Endothelial cell of umbilical vein (primary cell): ENCODE results near the gene MACF1. TPM values are rescaled to one million over a fixed set of nuclear protein-coding genes. Genes with fewer than 3 reads are reported as not detected.

Experiments
- BruUV-seq: library from RNA; stranded (reverse); fragments of 400-500 nt; replicated peaks from 2 replicates; lab custom pipeline; 2021; lab: Mats Ljungman, UMichigan
- CTCF ChIA-PET: fragments of 300-600, 350-600 bp; sonication (Branson Sonifier 250); formaldehyde crosslinking; loops from one replicate; lab custom pipeline; 2021; ENCODE audit warnings: antibody characterized with exemption, inconsistent platforms; lab: Charles Lee
- POLR2A ChIA-PET: fragments of 300-600, 350-600 bp; sonication (Branson Sonifier 250); formaldehyde crosslinking; loops from one replicate; lab custom pipeline; 2021; ENCODE audit warnings: antibody characterized with exemption, inconsistent platforms; lab: Charles Lee
- DNase-seq: peaks from one replicate; pipeline ENCODE4 v3.0.0-alpha.2; 2011; ENCODE audit warnings: low read depth, low spot score
- FAIRE-seq: peaks from 2 replicates; lab custom pipeline; 2011; peaks lifted over from hg19 to GRCh38; lab: Jason Lieb, UNC
- H2AFZ ChIP-seq: 2 replicates; pipeline ENCODE4 v1.6.0; 2012; ENCODE audit warnings: low read depth, low read length, control low read depth, inconsistent platforms
- H3K27ac ChIP-seq: 2 replicates; pipeline ENCODE4 v1.5.1; 2011; ENCODE audit warnings: low read depth, mild to moderate bottlenecking, control low read depth, low read length, moderate library complexity; ENCODE audit not compliant: insufficient read depth
- H3K27me3 ChIP-seq, 2 experiments: 2 replicates each; pipeline versions ENCODE4 v1.6.0 to v1.6.1; 2011; ENCODE audit warnings: low read length in 2 of 2, mixed read lengths in 1 of 2; ENCODE audit not compliant: control insufficient read depth in 2 of 2, insufficient read depth in 2 of 2
- H3K36me3 ChIP-seq, 2 experiments: 2 replicates in 1 of 2; 3 replicates in 1 of 2; pipeline ENCODE4 v1.5.1; 2011; ENCODE audit warnings: low read length in 2 of 2, mild to moderate bottlenecking in 1 of 2, moderate library complexity in 1 of 2; ENCODE audit not compliant: control insufficient read depth in 2 of 2, insufficient read depth in 2 of 2; ENCODE audit errors: extremely low read depth in 1 of 2
- H3K4me1 ChIP-seq: 3 replicates; pipeline ENCODE4 v1.5.1; 2011; ENCODE audit warnings: mild to moderate bottlenecking, low read length; ENCODE audit not compliant: control insufficient read depth, insufficient read depth; ENCODE audit errors: extremely low read depth
- H3K4me2 ChIP-seq: 2 replicates; pipeline ENCODE4 v1.6.1; 2011; ENCODE audit warnings: low read length, control low read depth, mixed read lengths; ENCODE audit not compliant: insufficient read depth
- H3K4me3 ChIP-seq, 3 experiments: fragments of 200-600 bp in 1 of 3; sonication (generic), shearing (Covaris generic) in 1 of 3; replicated peaks in 1 of 3; 2 replicates each; pipeline ENCODE4 v1.5.1; 2011 to 2016; ENCODE audit warnings: control low read depth in 3 of 3, low read length in 3 of 3, mild to moderate bottlenecking in 2 of 3, inconsistent platforms in 1 of 3, low read depth in 1 of 3, moderate library complexity in 1 of 3; ENCODE audit not compliant: insufficient read depth in 1 of 3
- H3K79me2 ChIP-seq: 2 replicates; pipeline ENCODE4 v1.6.0; 2012; ENCODE audit warnings: low read length, inconsistent platforms; ENCODE audit not compliant: control insufficient read depth, insufficient read depth
- H3K9ac ChIP-seq: replicated peaks from 2 replicates; pipeline ENCODE3; 2011; ENCODE audit warnings: low read length, control low read depth; ENCODE audit not compliant: insufficient read depth; ENCODE audit errors: extremely low read depth
- H3K9me1 ChIP-seq: replicated peaks from 3 replicates; pipeline ENCODE4 v1.6.0; 2011; ENCODE audit warnings: mild to moderate bottlenecking, low read length; ENCODE audit not compliant: control insufficient read depth, insufficient read depth; ENCODE audit errors: extremely low read depth
- H3K9me3 ChIP-seq: replicated peaks from 2 replicates; pipeline ENCODE4 v1.5.1; 2012; ENCODE audit warnings: low read length, inconsistent platforms; ENCODE audit not compliant: control insufficient read depth, insufficient read depth
- H4K20me1 ChIP-seq: replicated peaks from 2 replicates; pipeline ENCODE3; 2011; ENCODE audit warnings: mild to moderate bottlenecking, low read length; ENCODE audit not compliant: control insufficient read depth, insufficient read depth; ENCODE audit errors: extremely low read depth
- CTCF ChIP-seq, 2 donors: IDR thresholded peaks; 1 replicate in 1 of 2; 2 replicates in 1 of 2; pipeline ENCODE4 v1.5.1; 2011; ENCODE audit warnings: low read length in 2 of 2, mild to moderate bottlenecking in 2 of 2, moderate library complexity in 2 of 2, control low read depth in 1 of 2, inconsistent platforms in 1 of 2, low read depth in 1 of 2; ENCODE audit not compliant: insufficient read depth in 1 of 2; ENCODE audit errors: extremely low read depth in 1 of 2
- EZH2 ChIP-seq: IDR thresholded peaks from 2 replicates; pipeline ENCODE4 v1.6.1; 2012; ENCODE audit warnings: borderline replicate concordance, low read depth, mild to moderate bottlenecking, moderate library complexity, low read length, inconsistent platforms; ENCODE audit not compliant: severe bottlenecking
- FOS ChIP-seq: IDR thresholded peaks from 2 replicates; pipeline ENCODE4 v1.6.1; 2011; ENCODE audit warnings: mild to moderate bottlenecking, low read length, moderate library complexity, borderline replicate concordance; ENCODE audit not compliant: insufficient read depth
- GATA2 ChIP-seq: IDR thresholded peaks from 2 replicates; pipeline ENCODE4 v1.7.0; 2011; ENCODE audit warnings: low read depth, mild to moderate bottlenecking, moderate library complexity, mixed read lengths, low read length; ENCODE audit not compliant: insufficient read length, insufficient read depth
- JUN ChIP-seq: IDR thresholded peaks from 2 replicates; pipeline ENCODE4 v1.6.1; 2011; ENCODE audit warnings: borderline replicate concordance, low read depth; ENCODE audit not compliant: insufficient read length, insufficient read depth
- MAX ChIP-seq: IDR thresholded peaks from 2 replicates; pipeline ENCODE4 v1.6.1; 2011; ENCODE audit not compliant: insufficient read depth, insufficient read length
- MYC ChIP-seq: IDR thresholded peaks from one replicate; pipeline ENCODE4 v1.6.1; 2011; ENCODE audit warnings: mild to moderate bottlenecking, low read depth, low read length
- POLR2A ChIP-seq: IDR thresholded peaks from 2 replicates; pipeline ENCODE4 v1.6.1; 2012; ENCODE audit warnings: low read depth, mild to moderate bottlenecking, control low read depth, low read length
- POLR2AphosphoS5 ChIP-seq: IDR thresholded peaks from 2 replicates; pipeline ENCODE4 v1.6.1; 2012; ENCODE audit warnings: low read depth, mild to moderate bottlenecking, control low read depth, low read length, moderate library complexity; ENCODE audit not compliant: insufficient read depth
- dilution Hi-C: fragments of 300-500 bp; cut with MboI; formaldehyde crosslinking; loops from one replicate; pipeline ENCODE4 v1.15.0; 2019; ENCODE audit warnings: low sequenced_read_pairs; ENCODE audit not compliant: extremely low pct_ligation_motif_present
- intact Hi-C: fragments of 100-400 bp; cut with micrococcal nuclease; formaldehyde crosslinking; loops from one replicate; pipeline ENCODE4 v1.10.0; 2022
- polyA plus RNA-seq, 4 experiments: library from polyadenylated mRNA; depleted of rRNA in 3 of 4; stranded (reverse) in 3 of 4; unstranded in 1 of 4; fragments of >200 nt; gene quantifications; 2 replicates each; pipeline versions ENCODE4 v1.2.1 to v1.2.3, GENCODE V29; 2011 to 2012; ENCODE audit warnings: missing spikeins in 1 of 4
- total RNA-seq: library from RNA; stranded (reverse); gene quantifications from 2 replicates; pipeline ENCODE4 v1.2.3, GENCODE V29; 2021

MACF1 gene
- total and polyA plus RNA-seq, 2 donors (not counting 3 experiments of a cell fraction or from before 2014, with no cell fraction given): 122 to 587 TPM

DNA sequence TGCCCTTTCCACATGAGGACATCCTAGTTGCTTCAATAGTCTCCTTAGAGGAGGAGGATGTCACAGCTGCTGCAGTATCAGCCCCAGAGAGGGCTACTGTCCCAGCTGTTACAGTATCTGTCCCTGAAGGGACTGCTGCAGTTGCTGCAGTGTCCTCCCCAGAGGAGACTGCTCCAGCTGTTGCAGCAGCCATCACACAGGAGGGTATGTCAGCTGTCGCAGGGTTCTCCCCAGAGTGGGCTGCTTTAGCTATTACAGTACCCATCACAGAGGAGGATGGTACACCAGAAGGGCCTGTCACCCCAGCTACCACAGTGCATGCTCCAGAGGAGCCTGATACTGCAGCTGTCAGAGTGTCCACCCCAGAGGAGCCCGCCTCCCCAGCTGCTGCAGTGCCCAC is 208.4 kb downstream of the MACF1 start:
- Histone ChIP-seq H2AFZ (no peak overlapping the region), H3K9me1 (no peaks in the 10 kb centered on the region), H3K4me2 (peak overlapping the region; percentile 95), H3K27me3 (no peaks in the 10 kb centered on the region), H3K4me1 (peaks cover 63% of the 10 kb centered on the region), H4K20me1 (peaks cover 27% of the 10 kb centered on the region), H3K4me3 (peak overlapping the region in 1 of 3 experiments; percentile 97), H3K79me2 (peaks cover 82% of the 10 kb centered on the region), H3K9ac (no peak overlapping the region), H3K36me3 (peaks cover 16% of the 10 kb centered on the region in 2 experiments), H3K9me3 (no peaks in the 10 kb centered on the region), H3K27ac (no peak overlapping the region)
- no peak for DNase-seq
- no TSS peak for BruUV-seq
- no peak for FAIRE-seq
- TF ChIP-seq POLR2A (no peak), MAX (no peak), POLR2AphosphoS5 (no peak), GATA2 (no peak), EZH2 (no peak), CTCF (IDR thresholded peaks at IDR 0.05; ENCODE audit: extremely low read depth in 1 of 2, insufficient read depth in 1 of 2, low read depth in 1 of 2, low read length in 2 of 2) (no peak), MYC (no peak), FOS (no peak), JUN (no peak)
- dilution Hi-C loops: no loop called here
- CTCF ChIA-PET: interaction anchor here (0.7 to 11.9 kb wide), 6 partner anchors 12 to 315 kb away, joined by 3 to 273 read pairs (median 16); no protein-coding TSS in a partner anchor
- POLR2A ChIA-PET: interaction anchor here (1.1 kb wide), 1 partner anchor 161 kb away, joined by 3 read pairs; no protein-coding TSS in a partner anchor
- intact Hi-C loops: loop anchor here (10.0 kb wide), 1 partner anchor 48 kb away; no protein-coding TSS in a partner anchor
